Measurements from ENCODE around the gene C1orf226. TPM values are rescaled to one million over a fixed set of nuclear protein-coding genes. Genes with fewer than 3 reads are reported as not detected.
A peak's percentile ranks its signal among the peaks of the same experiment; 100 is the strongest.

The C1orf226 gene
- total RNA-seq (1 to 10 TPM; 2.0 to 6.7 (median 5.5) TPM), polyA plus RNA-seq (1 to 10 TPM; 1.0 to 1.8 TPM)
- long read RNA-seq, donor 1, partial matches to known transcripts: 0 of 6 reads
- long read RNA-seq, donor 1, other reads (novel, unspliced or antisense): 6 of 6 reads
- long read RNA-seq, donor 2, partial matches to known transcripts: 0 of 3 reads
- long read RNA-seq, donor 2, other reads (novel, unspliced or antisense): 3 of 3 reads
- long read RNA-seq, donor 3, partial matches to known transcripts: 0 of 10 reads
- long read RNA-seq, donor 3, other reads (novel, unspliced or antisense): 10 of 10 reads

DNA sequence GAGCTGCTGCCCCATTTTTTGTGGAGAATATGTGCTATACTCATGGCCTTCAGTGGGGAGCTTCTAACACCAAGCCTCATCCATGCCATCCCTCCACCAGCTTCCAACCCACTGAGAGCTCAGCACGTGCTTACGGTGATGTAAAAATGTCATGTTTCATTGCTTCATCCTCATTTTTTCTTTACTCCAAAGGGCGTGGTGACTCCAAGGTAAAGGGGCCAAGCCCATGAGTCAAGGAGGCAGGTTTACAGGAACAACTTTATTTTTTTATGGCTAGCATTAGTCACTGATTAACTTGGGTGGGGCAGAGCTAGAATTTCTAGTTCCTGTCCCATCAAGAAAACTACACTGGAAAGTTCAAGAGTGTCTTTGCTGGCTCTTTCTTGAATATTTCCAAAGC is at the start of gene C1orf226:
TSS of gene C1orf226 (plus strand) at position 346 of the 400 bp plus-strand sequence. CDS start 174 bp downstream, outside the sequence.
- WGBS, 2 donors: 78 to 97% methylated on average over 3 of the region's 3 CpGs
- no peak within 1 kb of the TSS for H3K4me3 ChIP-seq
- DNase-seq: no peak
- no peaks in the 10 kb centered on the region for H3K27me3 ChIP-seq
- TF ChIP-seq, protein P1, sequence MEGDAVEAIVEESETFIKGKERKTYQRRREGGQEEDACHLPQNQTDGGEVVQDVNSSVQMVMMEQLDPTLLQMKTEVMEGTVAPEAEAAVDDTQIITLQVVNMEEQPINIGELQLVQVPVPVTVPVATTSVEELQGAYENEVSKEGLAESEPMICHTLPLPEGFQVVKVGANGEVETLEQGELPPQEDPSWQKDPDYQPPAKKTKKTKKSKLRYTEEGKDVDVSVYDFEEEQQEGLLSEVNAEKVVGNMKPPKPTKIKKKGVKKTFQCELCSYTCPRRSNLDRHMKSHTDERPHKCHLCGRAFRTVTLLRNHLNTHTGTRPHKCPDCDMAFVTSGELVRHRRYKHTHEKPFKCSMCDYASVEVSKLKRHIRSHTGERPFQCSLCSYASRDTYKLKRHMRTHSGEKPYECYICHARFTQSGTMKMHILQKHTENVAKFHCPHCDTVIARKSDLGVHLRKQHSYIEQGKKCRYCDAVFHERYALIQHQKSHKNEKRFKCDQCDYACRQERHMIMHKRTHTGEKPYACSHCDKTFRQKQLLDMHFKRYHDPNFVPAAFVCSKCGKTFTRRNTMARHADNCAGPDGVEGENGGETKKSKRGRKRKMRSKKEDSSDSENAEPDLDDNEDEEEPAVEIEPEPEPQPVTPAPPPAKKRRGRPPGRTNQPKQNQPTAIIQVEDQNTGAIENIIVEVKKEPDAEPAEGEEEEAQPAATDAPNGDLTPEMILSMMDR (IDR thresholded peaks at IDR 0.05): no peak
- H3K9me3 ChIP-seq: no peaks in the 10 kb centered on the region
- ATAC-seq: no peak
- intact Hi-C loops (cut with DNase I): loop anchor here in 1 of 10 donors (10.0 kb wide), 1 partner anchor 87 kb away; no protein-coding TSS in a partner anchor
- no peaks in the 10 kb centered on the region for H3K4me1 ChIP-seq
- H3K36me3 ChIP-seq: no peaks in the 10 kb centered on the region
- H3K27ac ChIP-seq: no peak within 1 kb of the TSS

- H3K27me3 ChIP-seq: no peaks in the 10 kb centered on the region
- peaks cover 0 to 17% (median 8%) of the 10 kb centered on the region in 9 donors for H3K4me1 ChIP-seq
- TF ChIP-seq, protein P1 (IDR thresholded peaks at IDR 0.05): no peak
- H3K36me3 ChIP-seq: no peaks in the 10 kb centered on the region
- ATAC-seq (no peak), DNase-seq (no peak)
- H3K4me3 ChIP-seq: no peak overlapping the region
- intact Hi-C loops (cut with DNase I): no loop called here
- H3K9me3 ChIP-seq: no peaks in the 10 kb centered on the region
- H3K27ac ChIP-seq: no peak overlapping the region
Measured at GRCh38 chr1:162333991-162334390, 47.5 kb upstream of the C1orf226 start.

- peaks cover 0 to 17% (median 8%) of the 10 kb centered on the region in 9 donors for H3K4me1 ChIP-seq
- H3K9me3 ChIP-seq: no peaks in the 10 kb centered on the region
- H3K27me3 ChIP-seq: no peaks in the 10 kb centered on the region
- H3K27ac ChIP-seq: peak overlapping the region in 1 of 10 donors; percentile 33
- intact Hi-C loops (cut with DNase I): no loop called here
- peak; percentile 33 to 94 (median 68) for ATAC-seq
- no peak overlapping the region for H3K4me3 ChIP-seq
- 48 to 54% methylated on average over 5 of the region's 5 CpGs for WGBS, 2 donors
- H3K36me3 ChIP-seq: no peaks in the 10 kb centered on the region
- TF ChIP-seq, protein P1 (IDR thresholded peaks at IDR 0.05): no peak
- DNase-seq: peak; percentile 37 to 54
Measured at GRCh38 chr1:162335126-162335525, 46.4 kb upstream of the C1orf226 start.

GRCh38 chr1:162336621-162337285 is 44.8 kb upstream of the C1orf226 start:
- H3K27me3 ChIP-seq: no peaks in the 10 kb centered on the region
- H3K9me3 ChIP-seq: no peaks in the 10 kb centered on the region
- H3K4me1 ChIP-seq: peaks cover 0 to 17% (median 8%) of the 10 kb centered on the region in 9 donors
- 79 to 91% methylated on average over 7 of the region's 7 CpGs for WGBS, 2 donors
- H3K36me3 ChIP-seq: no peaks in the 10 kb centered on the region
- ATAC-seq (no peak), DNase-seq (no peak)
- intact Hi-C loops (cut with DNase I): no loop called here
- TF ChIP-seq, protein P1 (IDR thresholded peaks at IDR 0.05): no peak
- no peak overlapping the region for H3K27ac ChIP-seq
- H3K4me3 ChIP-seq: no peak overlapping the region
